CD4-positive, CD25-positive, alpha-beta regulatory T cell (primary cell): ENCODE results near the gene ANKRD44. TPM values are rescaled to one million over a fixed set of nuclear protein-coding genes. Genes with fewer than 3 reads are reported as not detected.

Source experiments
- ATAC-seq, 2 donors: fragments of 150-1000 bp; cut with Tn5 transposase; one replicate each; pipeline ENCODE4 v1.10.0; 2021; ENCODE audit warnings: low read depth in 2 of 2, moderate number of reproducible peaks in 2 of 2, moderate library complexity in 1 of 2
- DNase-seq, 3 donors: peaks; one replicate each; pipeline versions ENCODE4 v3.0.0 to v3.0.0-alpha.2; 2012 to 2022; ENCODE audit warnings: mixed read lengths in 1 of 3
- H3K27ac ChIP-seq: one replicate; pipeline ENCODE4 v1.7.0; 2013; ENCODE audit warnings: mild to moderate bottlenecking, low read length; ENCODE audit not compliant: insufficient read depth, poor library complexity, severe bottlenecking
- H3K27me3 ChIP-seq: one replicate; pipeline ENCODE4 v1.7.0; 2013; ENCODE audit warnings: low read length; ENCODE audit not compliant: control insufficient read depth, insufficient read depth
- H3K36me3 ChIP-seq: one replicate; pipeline ENCODE4 v1.7.0; 2013; ENCODE audit warnings: mild to moderate bottlenecking, low read length, moderate library complexity; ENCODE audit not compliant: control insufficient read depth, insufficient read depth
- H3K4me1 ChIP-seq: 2 replicates; pipeline ENCODE4 v1.7.0; 2013; ENCODE audit warnings: mild to moderate bottlenecking, low read length; ENCODE audit not compliant: insufficient read depth, control insufficient read depth, poor library complexity, severe bottlenecking
- H3K4me3 ChIP-seq: one replicate; pipeline ENCODE4 v1.7.0; 2013; ENCODE audit warnings: low read depth, mild to moderate bottlenecking, low read length, moderate library complexity
- H3K9me3 ChIP-seq, 2 experiments: 1 replicate in 1 of 2; 2 replicates in 1 of 2; pipeline ENCODE4 v1.7.0; 2013; ENCODE audit warnings: low read length in 2 of 2, mild to moderate bottlenecking in 1 of 2, moderate library complexity in 1 of 2; ENCODE audit not compliant: control insufficient read depth in 2 of 2
- H3K27ac Mint-ChIP-seq, 3 donors: one replicate each; pipeline ENCODE4 v1.8.0; 2020 to 2022; ENCODE audit warnings: mild to moderate bottlenecking in 3 of 3, mixed read lengths in 3 of 3, moderate library complexity in 2 of 3
- H3K27me3 Mint-ChIP-seq: one replicate; pipeline ENCODE4 v1.8.0; 2022; ENCODE audit warnings: mild to moderate bottlenecking, mixed read lengths
- H3K36me3 Mint-ChIP-seq: one replicate; pipeline ENCODE4 v1.8.0; 2020; ENCODE audit warnings: mixed read lengths
- H3K4me1 Mint-ChIP-seq, 4 donors: one replicate each; pipeline ENCODE4 v1.8.0; 2020 to 2022; ENCODE audit warnings: mixed read lengths in 4 of 4, mild to moderate bottlenecking in 1 of 4
- H3K4me3 Mint-ChIP-seq, 4 donors: one replicate each; pipeline ENCODE4 v1.8.0; 2020 to 2022; ENCODE audit warnings: mild to moderate bottlenecking in 4 of 4, mixed read lengths in 4 of 4, moderate library complexity in 3 of 4
- H3K9me3 Mint-ChIP-seq, 7 donors: one replicate each; pipeline ENCODE4 v1.8.0; 2020 to 2022; ENCODE audit warnings: mixed read lengths in 7 of 7, mild to moderate bottlenecking in 3 of 7, moderate library complexity in 2 of 7
- polyA plus RNA-seq, 4 donors: library from polyadenylated mRNA; unstranded; fragments of 300-500 nt; fragmentation: Illumina TruSeq; gene quantifications; one replicate each; pipeline ENCODE4 v1.2.3, GENCODE V29; 2021
- total RNA-seq: library from RNA; stranded (reverse); gene quantifications from one replicate; pipeline ENCODE4 v1.2.3, GENCODE V29; 2022

Gene ANKRD44
- total RNA-seq (301 TPM), polyA plus RNA-seq (100 to 1,000 TPM in 1 of 4 donors, 10 to 100 TPM in 3; 69.6 to 104 (median 82.8) TPM)

DNA sequence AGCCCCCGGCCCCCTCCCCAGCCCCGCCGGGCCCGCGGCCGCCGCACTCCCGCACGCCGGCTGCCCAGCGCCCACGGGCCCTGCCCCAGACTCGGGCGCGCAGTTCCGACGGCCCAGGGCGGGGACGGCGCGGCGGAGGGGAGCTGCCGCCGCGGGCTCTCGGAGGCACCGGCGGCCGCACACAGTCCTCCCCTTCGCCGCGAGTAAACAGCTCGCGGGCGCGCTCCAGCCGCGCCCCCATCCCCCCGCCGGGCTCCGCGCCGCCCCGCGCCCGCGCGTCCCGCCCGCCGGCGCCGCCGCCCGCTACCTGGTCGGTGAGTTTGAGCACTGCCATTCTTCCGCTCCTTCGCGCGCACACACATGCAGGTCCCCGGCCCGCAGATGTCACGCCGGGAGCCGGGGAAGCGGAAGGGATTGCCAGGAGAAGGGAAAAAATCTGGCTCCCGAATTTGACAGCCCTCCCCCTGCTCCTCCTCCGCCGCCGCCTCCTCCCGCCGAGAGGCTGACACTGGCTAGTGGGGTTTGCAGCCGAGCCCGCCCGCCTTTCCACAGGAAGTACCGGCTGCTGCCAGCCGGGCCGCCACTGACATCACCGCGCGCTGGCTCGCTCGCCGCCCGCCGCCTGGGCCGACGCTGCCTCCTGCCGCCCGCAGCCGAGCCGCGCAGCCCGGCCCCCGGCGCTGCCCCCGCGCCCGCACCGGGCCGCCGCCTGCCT, at the start of gene ANKRD44:
TSS of gene ANKRD44 (minus strand) at position 510 of the 715 bp plus-strand sequence. CDS start at position 334, 176 bp downstream.
- Histone ChIP-seq H3K27me3 (no peaks in the 10 kb centered on the region), H3K27ac (peak within 1 kb of the TSS; percentile 88), H3K9me3 (no peaks in the 10 kb centered on the region), H3K4me1 (peaks cover 45% of the 10 kb centered on the region), H3K4me3 (peak within 1 kb of the TSS; percentile 96), H3K36me3 (no peaks in the 10 kb centered on the region)
- no peaks in the 10 kb centered on the region for H3K27me3 Mint-ChIP-seq
- no peaks in the 10 kb centered on the region for H3K9me3 Mint-ChIP-seq
- peak; percentile 85 to 92 (median 91) for DNase-seq
- peaks cover 3% of the 10 kb centered on the region for H3K36me3 Mint-ChIP-seq
- peak within 1 kb of the TSS; percentile 95 to 99 (median 97) for H3K4me3 Mint-ChIP-seq
- peak; percentile 73 to 77 for ATAC-seq
- peaks cover 29 to 65% (median 51%) of the 10 kb centered on the region in 4 donors for H3K4me1 Mint-ChIP-seq
- H3K27ac Mint-ChIP-seq, result peak within 1 kb of the TSS; percentile 96 to 98 (median 97)

DNA sequence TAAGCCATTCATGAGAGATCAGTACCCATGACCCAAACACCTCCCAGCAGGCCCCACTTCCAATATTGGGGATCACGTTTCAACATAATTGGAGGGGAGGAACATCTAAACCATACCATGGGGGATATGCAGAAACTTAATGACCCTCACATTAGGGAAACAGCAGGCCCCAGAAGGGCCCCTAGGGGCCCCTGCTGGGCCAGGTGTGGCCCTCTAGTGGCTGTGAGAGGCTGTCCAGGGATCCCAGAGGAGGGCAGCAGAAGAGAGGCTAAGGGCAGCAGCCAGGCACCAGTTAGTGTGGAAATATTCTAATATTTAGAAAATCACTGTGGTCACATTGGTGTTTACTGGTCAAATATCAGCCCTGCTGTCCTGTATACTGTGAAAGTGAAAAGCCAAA, 49.3 kb upstream of the ANKRD44 start:
- Mint-ChIP-seq H3K4me1 (peaks cover 0 to 19% (median 8%) of the 10 kb centered on the region in 4 donors), H3K27me3 (no peaks in the 10 kb centered on the region), H3K9me3 (peaks cover 0 to 1% (median 0%) of the 10 kb centered on the region in 7 donors), H3K27ac (no peak overlapping the region), H3K4me3 (no peak overlapping the region), H3K36me3 (no peaks in the 10 kb centered on the region)
- ATAC-seq (no peak), DNase-seq (no peak)
- no peak overlapping the region for H3K27ac ChIP-seq
- no peaks in the 10 kb centered on the region for H3K9me3 ChIP-seq
- no peak overlapping the region for H3K4me3 ChIP-seq
- no peaks in the 10 kb centered on the region for H3K36me3 ChIP-seq
- no peaks in the 10 kb centered on the region for H3K4me1 ChIP-seq
- no peaks in the 10 kb centered on the region for H3K27me3 ChIP-seq

GRCh38 chr2:197358931-197359330, 48.4 kb upstream of the ANKRD44 start:
- Mint-ChIP-seq H3K4me3 (no peak overlapping the region), H3K36me3 (no peaks in the 10 kb centered on the region), H3K9me3 (peaks cover 0 to 1% (median 0%) of the 10 kb centered on the region in 7 donors), H3K27ac (peak overlapping the region in 1 of 3 donors; percentile 33), H3K27me3 (no peaks in the 10 kb centered on the region), H3K4me1 (peaks cover 0 to 19% (median 8%) of the 10 kb centered on the region in 4 donors)
- no peaks in the 10 kb centered on the region for H3K4me1 ChIP-seq
- ATAC-seq (peak; percentile 48 to 58), DNase-seq (peak in 2 of 3 donors; percentile 6 to 27)
- no peak overlapping the region for H3K27ac ChIP-seq
- H3K9me3 ChIP-seq, result no peaks in the 10 kb centered on the region
- no peaks in the 10 kb centered on the region for H3K36me3 ChIP-seq
- no peak overlapping the region for H3K4me3 ChIP-seq
- no peaks in the 10 kb centered on the region for H3K27me3 ChIP-seq

GRCh38 chr2:197357986-197358385, 47.4 kb upstream of the ANKRD44 start:
- H3K4me1 ChIP-seq, result no peaks in the 10 kb centered on the region
- H3K36me3 ChIP-seq, result no peaks in the 10 kb centered on the region
- peaks cover 0 to 19% (median 8%) of the 10 kb centered on the region in 4 donors for H3K4me1 Mint-ChIP-seq
- no peaks in the 10 kb centered on the region for H3K9me3 ChIP-seq
- no peaks in the 10 kb centered on the region for H3K27me3 ChIP-seq
- H3K4me3 ChIP-seq, result no peak overlapping the region
- H3K4me3 Mint-ChIP-seq, result no peak overlapping the region
- peaks cover 0 to 1% (median 0%) of the 10 kb centered on the region in 7 donors for H3K9me3 Mint-ChIP-seq
- no peak for DNase-seq
- H3K27ac ChIP-seq, result no peak overlapping the region
- peak overlapping the region in 1 of 3 donors; percentile 67 for H3K27ac Mint-ChIP-seq
- ATAC-seq, result no peak
- H3K27me3 Mint-ChIP-seq, result no peaks in the 10 kb centered on the region
- H3K36me3 Mint-ChIP-seq, result no peaks in the 10 kb centered on the region

- Mint-ChIP-seq H3K9me3 (peaks cover 0 to 1% (median 0%) of the 10 kb centered on the region in 7 donors), H3K4me1 (peaks cover 0 to 19% (median 8%) of the 10 kb centered on the region in 4 donors), H3K27me3 (no peaks in the 10 kb centered on the region), H3K36me3 (no peaks in the 10 kb centered on the region), H3K27ac (peak overlapping the region in 2 of 3 donors; percentile 29 to 53), H3K4me3 (peak overlapping the region in 2 of 4 donors; percentile 14 to 33)
- Histone ChIP-seq H3K27ac (no peak overlapping the region), H3K4me1 (no peaks in the 10 kb centered on the region), H3K36me3 (no peaks in the 10 kb centered on the region), H3K9me3 (no peaks in the 10 kb centered on the region), H3K4me3 (no peak overlapping the region), H3K27me3 (no peaks in the 10 kb centered on the region)
- DNase-seq (peak in 2 of 3 donors; percentile 25 to 46), ATAC-seq (peak in 1 of 2 donors; percentile 46)
These were observed 45.6 kb upstream of the ANKRD44 start for GRCh38 chr2:197356136-197356535.

DNA sequence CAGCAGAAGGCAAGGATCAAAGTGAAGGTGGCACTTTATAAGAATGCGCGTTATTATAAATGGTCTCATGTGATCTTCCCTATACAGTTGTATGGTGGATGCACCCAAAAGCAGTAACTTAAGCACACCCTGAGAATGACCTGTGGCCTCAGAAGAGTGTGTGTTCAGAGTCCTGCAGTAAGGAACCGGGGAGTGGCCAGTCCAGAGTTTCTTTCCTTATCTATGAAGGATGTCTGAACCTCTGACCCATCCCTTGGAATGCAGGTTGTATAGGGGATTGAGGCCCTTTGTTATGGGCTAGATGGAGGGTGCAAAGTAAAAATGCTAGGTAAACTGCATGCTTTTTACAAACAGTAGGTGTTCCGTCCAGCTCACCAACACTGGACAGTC, 43.6 kb upstream of the ANKRD44 start:
- no peaks in the 10 kb centered on the region for H3K27me3 Mint-ChIP-seq
- H3K27ac ChIP-seq, result no peak overlapping the region
- no peaks in the 10 kb centered on the region for H3K9me3 ChIP-seq
- H3K4me1 ChIP-seq, result no peaks in the 10 kb centered on the region
- no peaks in the 10 kb centered on the region for H3K36me3 Mint-ChIP-seq
- H3K4me1 Mint-ChIP-seq, result peaks cover 0 to 14% (median 6%) of the 10 kb centered on the region in 4 donors
- no peak for ATAC-seq
- no peak overlapping the region for H3K4me3 Mint-ChIP-seq
- H3K36me3 ChIP-seq, result no peaks in the 10 kb centered on the region
- H3K27ac Mint-ChIP-seq, result no peak overlapping the region
- DNase-seq, result no peak
- peaks cover 0 to 1% (median 0%) of the 10 kb centered on the region in 7 donors for H3K9me3 Mint-ChIP-seq
- H3K4me3 ChIP-seq, result no peak overlapping the region
- H3K27me3 ChIP-seq, result no peaks in the 10 kb centered on the region

GRCh38 chr2:197353393-197354168, 43.0 kb upstream of the ANKRD44 start:
- ATAC-seq (no peak), DNase-seq (no peak)
- H3K9me3 Mint-ChIP-seq, result peaks cover 0 to 1% (median 0%) of the 10 kb centered on the region in 7 donors
- H3K27me3 ChIP-seq, result no peaks in the 10 kb centered on the region
- no peaks in the 10 kb centered on the region for H3K36me3 ChIP-seq
- H3K4me1 Mint-ChIP-seq, result peaks cover 0 to 8% (median 5%) of the 10 kb centered on the region in 4 donors
- no peak overlapping the region for H3K4me3 ChIP-seq
- H3K27me3 Mint-ChIP-seq, result no peaks in the 10 kb centered on the region
- H3K36me3 Mint-ChIP-seq, result no peaks in the 10 kb centered on the region
- H3K27ac Mint-ChIP-seq, result no peak overlapping the region
- H3K9me3 ChIP-seq, result no peaks in the 10 kb centered on the region
- no peak overlapping the region for H3K27ac ChIP-seq
- no peak overlapping the region for H3K4me3 Mint-ChIP-seq
- no peaks in the 10 kb centered on the region for H3K4me1 ChIP-seq
